ENCODE measurements around the gene GNL1. TPM values are rescaled to one million over a fixed set of nuclear protein-coding genes. Genes with fewer than 3 reads are reported as not detected.
"Not testable (repeated sequence)": the region's sequence is repeated elsewhere in the genome, so short reads cannot be mapped to it uniquely, and the experiment has no call there.

Gene GNL1
- polyA plus RNA-seq, 1 of the 3 experiments (the other 2 are of a cell fraction) = 36.4 TPM

GRCh38 chr6:30500421-30501355, 55.6 kb downstream of the GNL1 start:
- Histone ChIP-seq H4K20me1 (ENCODE audit: insufficient read depth) (no peaks in the 10 kb centered on the region), H3K36me3 (replicated peaks in 1 of 2; ENCODE audit: control insufficient read depth in 1 of 2, insufficient read depth in 2 of 2, low read length in 1 of 2) (no peaks in the 10 kb centered on the region), H3K4me1 (ENCODE audit: control insufficient read depth in 1 of 2, insufficient read depth in 2 of 2, low read depth in 1 of 2, low read length in 1 of 2) (peaks cover 0 to 14% of the 10 kb centered on the region in 2 experiments; a peak in 1 of 4 replicates), H3F3A (replicated peaks; ENCODE audit: insufficient read depth) (peaks cover 15% of the 10 kb centered on the region), H3K9me3 (no peaks in the 10 kb centered on the region), H3K27me3 (ENCODE audit: insufficient read depth) (no peaks in the 10 kb centered on the region), H3K9ac (no peak overlapping the region), H3K27ac (ENCODE audit: low read depth in 2 of 2, low read length in 1 of 2) (no peak overlapping the region), H3K9me2 (no peaks in the 10 kb centered on the region), H3K79me2 (ENCODE audit: insufficient read depth) (no peaks in the 10 kb centered on the region), H3K4me2 (peak overlapping the region; percentile 18; the same call in 1 of the 2 replicates), H2AFZ (ENCODE audit: low read depth) (peak overlapping the region; percentile 76), H3K4me3 (ENCODE audit: low read depth in 2 of 2, low read length in 1 of 2) (no peak overlapping the region)
- no peak for DNase-seq
- 30% methylated on average over 10 of the region's 10 CpGs for WGBS (ENCODE audit: low lambda C conversion rate)
- TF ChIP-seq EZH2phosphoT487 (IDR thresholded peaks at IDR 0.05; ENCODE audit: borderline replicate concordance, low read depth) (no peak), RXRA (IDR thresholded peaks at IDR 0.05; ENCODE audit: borderline replicate concordance, low read depth) (no peak)
- TF ChIP-seq, protein P1, sequence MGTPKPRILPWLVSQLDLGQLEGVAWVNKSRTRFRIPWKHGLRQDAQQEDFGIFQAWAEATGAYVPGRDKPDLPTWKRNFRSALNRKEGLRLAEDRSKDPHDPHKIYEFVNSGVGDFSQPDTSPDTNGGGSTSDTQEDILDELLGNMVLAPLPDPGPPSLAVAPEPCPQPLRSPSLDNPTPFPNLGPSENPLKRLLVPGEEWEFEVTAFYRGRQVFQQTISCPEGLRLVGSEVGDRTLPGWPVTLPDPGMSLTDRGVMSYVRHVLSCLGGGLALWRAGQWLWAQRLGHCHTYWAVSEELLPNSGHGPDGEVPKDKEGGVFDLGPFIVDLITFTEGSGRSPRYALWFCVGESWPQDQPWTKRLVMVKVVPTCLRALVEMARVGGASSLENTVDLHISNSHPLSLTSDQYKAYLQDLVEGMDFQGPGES (IDR thresholded peaks at IDR 0.05; ENCODE audit: low read depth, low read length) = no peak
- TF ChIP-seq, protein P2, sequence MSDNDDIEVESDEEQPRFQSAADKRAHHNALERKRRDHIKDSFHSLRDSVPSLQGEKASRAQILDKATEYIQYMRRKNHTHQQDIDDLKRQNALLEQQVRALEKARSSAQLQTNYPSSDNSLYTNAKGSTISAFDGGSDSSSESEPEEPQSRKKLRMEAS (IDR thresholded peaks at IDR 0.05; ENCODE audit: low read depth) = no peak
- POLR2A ChIA-PET = interaction anchor here (0.6 kb wide), 1 partner anchor 13 kb away, joined by 4 read pairs; no protein-coding TSS in a partner anchor
- CTCF ChIA-PET = interaction anchor here (0.8 to 3.4 kb wide), 7 partner anchors 9 to 44 kb away, joined by 3 to 15 read pairs (median 7); no protein-coding TSS in a partner anchor

DNA sequence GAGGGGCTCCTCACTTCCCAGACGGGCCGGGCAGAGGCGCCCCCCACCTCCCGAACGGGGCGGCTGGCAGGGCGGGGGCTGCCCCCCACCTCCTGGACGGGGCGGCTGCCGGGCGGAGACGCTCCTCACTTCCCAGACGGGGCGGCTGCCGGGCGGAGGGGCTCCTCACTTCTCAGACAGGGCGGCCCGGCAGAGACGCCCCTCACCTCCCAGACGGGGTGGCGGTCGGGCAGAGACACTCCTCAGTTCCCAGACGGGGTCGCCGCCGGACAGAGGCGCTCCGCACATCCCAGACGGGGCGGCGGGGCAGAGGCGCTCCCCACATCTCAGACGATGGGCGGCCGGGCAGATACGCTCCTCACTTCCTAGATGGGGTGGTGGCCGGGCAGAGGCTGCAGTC, 57.6 kb downstream of the GNL1 start:
- POLR2A ChIA-PET = not testable (repeated sequence)
- CTCF ChIA-PET = interaction anchor here (1.1 kb wide), 1 partner anchor 25 kb away, joined by 3 read pairs; no protein-coding TSS in a partner anchor

GRCh38 chr6:30497714-30498113, 58.6 kb downstream of the GNL1 start:
- Histone ChIP-seq H3K9me2 (no peaks in the 10 kb centered on the region), H3K9me3 (no peaks in the 10 kb centered on the region), H2AFZ (ENCODE audit: low read depth) (no peak overlapping the region), H3K4me2 (no peak overlapping the region), H3K27me3 (ENCODE audit: insufficient read depth) (no peaks in the 10 kb centered on the region), H3K4me3 (ENCODE audit: low read depth in 2 of 2, low read length in 1 of 2) (no peak overlapping the region), H3K9ac (no peak overlapping the region), H3K36me3 (replicated peaks in 1 of 2; ENCODE audit: control insufficient read depth in 1 of 2, insufficient read depth in 2 of 2, low read length in 1 of 2) (no peaks in the 10 kb centered on the region), H3K27ac (ENCODE audit: low read depth in 2 of 2, low read length in 1 of 2) (no peak overlapping the region), H4K20me1 (ENCODE audit: insufficient read depth) (no peaks in the 10 kb centered on the region), H3K4me1 (ENCODE audit: control insufficient read depth in 1 of 2, insufficient read depth in 2 of 2, low read depth in 1 of 2, low read length in 1 of 2) (peaks cover 0 to 14% of the 10 kb centered on the region in 2 experiments; a peak in 1 of 4 replicates), H3F3A (replicated peaks; ENCODE audit: insufficient read depth) (peaks cover 25% of the 10 kb centered on the region), H3K79me2 (ENCODE audit: insufficient read depth) (no peaks in the 10 kb centered on the region)
- POLR2A ChIA-PET = no interaction called here
- no peak for DNase-seq
- CTCF ChIA-PET = no interaction called here
- 37% methylated on average over 2 of the region's 3 CpGs for WGBS (ENCODE audit: low lambda C conversion rate)
- no peak for TF ChIP-seq ELF1 (IDR thresholded peaks at IDR 0.05)
- no peak for TF ChIP-seq SIN3A (IDR thresholded peaks at IDR 0.05; ENCODE audit: borderline replicate concordance, low read depth, low read length)
- TF ChIP-seq TAF1 (IDR thresholded peaks at IDR 0.05; ENCODE audit: borderline replicate concordance, low read depth, low read length) = no peak
- TF ChIP-seq, protein P3, sequence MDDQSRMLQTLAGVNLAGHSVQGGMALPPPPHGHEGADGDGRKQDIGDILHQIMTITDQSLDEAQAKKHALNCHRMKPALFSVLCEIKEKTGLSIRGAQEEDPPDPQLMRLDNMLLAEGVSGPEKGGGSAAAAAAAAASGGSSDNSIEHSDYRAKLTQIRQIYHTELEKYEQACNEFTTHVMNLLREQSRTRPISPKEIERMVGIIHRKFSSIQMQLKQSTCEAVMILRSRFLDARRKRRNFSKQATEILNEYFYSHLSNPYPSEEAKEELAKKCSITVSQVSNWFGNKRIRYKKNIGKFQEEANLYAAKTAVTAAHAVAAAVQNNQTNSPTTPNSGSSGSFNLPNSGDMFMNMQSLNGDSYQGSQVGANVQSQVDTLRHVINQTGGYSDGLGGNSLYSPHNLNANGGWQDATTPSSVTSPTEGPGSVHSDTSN (IDR thresholded peaks at IDR 0.05) = no peak
- TF ChIP-seq, protein P1 (IDR thresholded peaks at IDR 0.05; ENCODE audit: low read depth, low read length) = no peak
- no peak for TF ChIP-seq EP300 (IDR thresholded peaks at IDR 0.05; ENCODE audit: borderline replicate concordance in 1 of 2, low read depth in 1 of 2, low read length in 1 of 2)
- TF ChIP-seq, protein P4, sequence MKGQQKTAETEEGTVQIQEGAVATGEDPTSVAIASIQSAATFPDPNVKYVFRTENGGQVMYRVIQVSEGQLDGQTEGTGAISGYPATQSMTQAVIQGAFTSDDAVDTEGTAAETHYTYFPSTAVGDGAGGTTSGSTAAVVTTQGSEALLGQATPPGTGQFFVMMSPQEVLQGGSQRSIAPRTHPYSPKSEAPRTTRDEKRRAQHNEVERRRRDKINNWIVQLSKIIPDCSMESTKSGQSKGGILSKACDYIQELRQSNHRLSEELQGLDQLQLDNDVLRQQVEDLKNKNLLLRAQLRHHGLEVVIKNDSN (IDR thresholded peaks at IDR 0.05; ENCODE audit: borderline replicate concordance, low read depth) = no peak
- no peak for TF ChIP-seq RAD21 (IDR thresholded peaks at IDR 0.05; ENCODE audit: low read length)
- TF ChIP-seq GABPA (IDR thresholded peaks at IDR 0.05; ENCODE audit: low read depth) = no peak
- no peak for TF ChIP-seq FOXJ3 (CRISPR knock-in tag; IDR thresholded peaks at IDR 0.05)
- TF ChIP-seq YY1 (IDR thresholded peaks at IDR 0.05; ENCODE audit: low read depth) = no peak

More for the DNA sequence above, 57.6 kb downstream of the GNL1 start:
- H3K27ac ChIP-seq (ENCODE audit: low read depth in 2 of 2, low read length in 1 of 2); H3K9ac ChIP-seq; DNase-seq; H3K4me2 ChIP-seq; H3K79me2 ChIP-seq (ENCODE audit: insufficient read depth); H3K4me3 ChIP-seq (ENCODE audit: low read depth in 2 of 2, low read length in 1 of 2); H4K20me1 ChIP-seq (ENCODE audit: insufficient read depth); H2AFZ ChIP-seq (ENCODE audit: low read depth); H3K36me3 ChIP-seq (replicated peaks in 1 of 2; ENCODE audit: control insufficient read depth in 1 of 2, insufficient read depth in 2 of 2, low read length in 1 of 2); H3K9me2 ChIP-seq; H3K9me3 ChIP-seq; H3K27me3 ChIP-seq (ENCODE audit: insufficient read depth): not testable (repeated sequence)
- WGBS (ENCODE audit: low lambda C conversion rate) = 63% methylated on average over 14 of the region's 37 CpGs
- H3F3A ChIP-seq (replicated peaks; ENCODE audit: insufficient read depth) = peaks cover 22% of the 10 kb centered on the region
- peaks cover 0 to 14% of the 10 kb centered on the region in 2 experiments; a peak in 1 of 4 replicates for H3K4me1 ChIP-seq (ENCODE audit: control insufficient read depth in 1 of 2, insufficient read depth in 2 of 2, low read depth in 1 of 2, low read length in 1 of 2)

All from SK-N-SH (cell line).